Caco-2 (cell line): ENCODE measurements around the gene GTF2A1. TPM values are rescaled to one million over a fixed set of nuclear protein-coding genes. Genes with fewer than 3 reads are reported as not detected.
"Not testable (repeated sequence)": the region's sequence is repeated elsewhere in the genome, so short reads cannot be mapped to it uniquely, and the experiment has no call there.

Source experiments
- BruUV-seq: library from RNA; stranded (reverse); fragments of 400-500 nt; replicated peaks from 2 replicates; lab custom pipeline; 2021; lab: Mats Ljungman, UMichigan
- CTCF ChIA-PET: fragments of 300-600 bp; sonication (Branson Sonifier 250); formaldehyde crosslinking; loops from one replicate; lab custom pipeline; 2022; ENCODE audit warnings: antibody characterized with exemption; lab: Charles Lee
- POLR2A ChIA-PET: fragments of 300-600 bp; sonication (Branson Sonifier 250); formaldehyde crosslinking; loops from one replicate; lab custom pipeline; 2022; ENCODE audit warnings: antibody characterized with exemption; lab: Charles Lee
- DNase-seq, 2 experiments: peaks; one replicate each; pipeline versions ENCODE4 v3.0.0 to v3.0.0-alpha.2; 2020 to 2022
- H3K27me3 ChIP-seq: replicated peaks from 2 replicates; pipeline ENCODE4 v1.6.0; 2011; ENCODE audit warnings: low read length; ENCODE audit not compliant: control insufficient read depth, insufficient read depth
- H3K36me3 ChIP-seq: 2 replicates; pipeline ENCODE4 v1.5.1; 2011; ENCODE audit warnings: low read length; ENCODE audit not compliant: control insufficient read depth, insufficient read depth
- H3K4me1 ChIP-seq: fragments of 250-450 bp; sonication (Bioruptor Pico); 2 replicates; pipeline ENCODE4 v1.5.1; 2020; ENCODE audit warnings: mild to moderate bottlenecking
- H3K4me3 ChIP-seq: 2 replicates; pipeline ENCODE4 v1.5.1; 2011; ENCODE audit warnings: low read depth, mild to moderate bottlenecking, control low read depth, low read length
- H3K9me3 ChIP-seq: fragments of 250-450 bp; sonication (Bioruptor Pico); 2 replicates; pipeline ENCODE4 v1.5.1; 2020; ENCODE audit warnings: mild to moderate bottlenecking, moderate library complexity
- H3K27ac Mint-ChIP-seq: one replicate; pipeline ENCODE4 v1.8.0; 2022; ENCODE audit warnings: mixed read lengths; ENCODE audit not compliant: unreplicated experiment
- H3K27me3 Mint-ChIP-seq: one replicate; pipeline ENCODE4 v1.8.0; 2022; ENCODE audit warnings: mixed read lengths; ENCODE audit not compliant: insufficient read depth, unreplicated experiment
- H3K36me3 Mint-ChIP-seq: one replicate; pipeline ENCODE4 v1.8.0; 2022; ENCODE audit warnings: mild to moderate bottlenecking, mixed read lengths; ENCODE audit not compliant: insufficient read depth, unreplicated experiment
- H3K4me1 Mint-ChIP-seq: one replicate; pipeline ENCODE4 v1.8.0; 2022; ENCODE audit warnings: low read depth, mixed read lengths; ENCODE audit not compliant: unreplicated experiment
- H3K4me3 Mint-ChIP-seq: one replicate; pipeline ENCODE4 v1.8.0; 2022; ENCODE audit warnings: mild to moderate bottlenecking, moderate library complexity, mixed read lengths; ENCODE audit not compliant: unreplicated experiment
- H3K9me3 Mint-ChIP-seq: one replicate; pipeline ENCODE4 v1.8.0; 2022; ENCODE audit warnings: mixed read lengths; ENCODE audit not compliant: unreplicated experiment
- intact Hi-C: fragments of 100-400 bp; cut with micrococcal nuclease; formaldehyde crosslinking; loops from one replicate; pipeline ENCODE4 v1.10.0; 2022; ENCODE audit not compliant: unreplicated experiment
- total RNA-seq: library from RNA; stranded (reverse); gene quantifications from 2 replicates; pipeline ENCODE4 v1.2.3, GENCODE V29; 2022
- TF ChIP-seq, protein P1 (sequence below), 2 experiments: fragments of 200-600 bp in 1 of 2; IDR thresholded peaks; 1 replicate in 1 of 2; 2 replicates in 1 of 2; pipeline versions ENCODE4 v1.5.1 to v1.8.0; 2011 to 2022; ENCODE audit warnings: antibody characterized with exemption in 1 of 2, control low read depth in 1 of 2, inconsistent platforms in 1 of 2, low read depth in 1 of 2, low read length in 1 of 2, mild to moderate bottlenecking in 1 of 2, moderate library complexity in 1 of 2; ENCODE audit not compliant: insufficient read depth in 1 of 2, severe bottlenecking in 1 of 2, unreplicated experiment in 1 of 2

Gene GTF2A1
- total RNA-seq, 1 experiment from 2014 or later = 42.7 TPM

DNA sequence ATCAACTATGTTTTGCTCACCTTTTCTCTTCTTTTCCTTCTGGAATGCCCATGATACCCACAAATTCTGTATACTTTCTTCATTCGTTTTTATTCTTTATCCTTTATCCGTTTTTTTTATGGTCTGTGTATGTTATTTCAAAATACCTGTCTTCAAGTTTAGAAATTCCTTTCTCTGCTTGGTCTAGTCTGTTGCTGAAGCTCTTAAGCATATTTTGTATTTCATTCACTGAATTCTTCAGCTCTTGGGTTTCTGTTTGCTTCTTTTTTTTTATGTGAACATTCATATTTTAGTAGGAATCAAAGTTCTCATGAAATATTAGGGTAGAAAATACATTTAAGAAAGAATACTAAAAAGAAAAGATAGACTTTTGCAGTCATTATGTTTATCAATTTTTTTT lies 22.7 kb upstream of the GTF2A1 start:
- Mint-ChIP-seq H3K27ac (no peak overlapping the region), H3K36me3 (no peaks in the 10 kb centered on the region), H3K4me1 (no peaks in the 10 kb centered on the region), H3K27me3 (no peaks in the 10 kb centered on the region), H3K9me3 (peaks cover 14% of the 10 kb centered on the region), H3K4me3 (no peak overlapping the region)
- no TSS peak for BruUV-seq
- TF ChIP-seq, protein P1, sequence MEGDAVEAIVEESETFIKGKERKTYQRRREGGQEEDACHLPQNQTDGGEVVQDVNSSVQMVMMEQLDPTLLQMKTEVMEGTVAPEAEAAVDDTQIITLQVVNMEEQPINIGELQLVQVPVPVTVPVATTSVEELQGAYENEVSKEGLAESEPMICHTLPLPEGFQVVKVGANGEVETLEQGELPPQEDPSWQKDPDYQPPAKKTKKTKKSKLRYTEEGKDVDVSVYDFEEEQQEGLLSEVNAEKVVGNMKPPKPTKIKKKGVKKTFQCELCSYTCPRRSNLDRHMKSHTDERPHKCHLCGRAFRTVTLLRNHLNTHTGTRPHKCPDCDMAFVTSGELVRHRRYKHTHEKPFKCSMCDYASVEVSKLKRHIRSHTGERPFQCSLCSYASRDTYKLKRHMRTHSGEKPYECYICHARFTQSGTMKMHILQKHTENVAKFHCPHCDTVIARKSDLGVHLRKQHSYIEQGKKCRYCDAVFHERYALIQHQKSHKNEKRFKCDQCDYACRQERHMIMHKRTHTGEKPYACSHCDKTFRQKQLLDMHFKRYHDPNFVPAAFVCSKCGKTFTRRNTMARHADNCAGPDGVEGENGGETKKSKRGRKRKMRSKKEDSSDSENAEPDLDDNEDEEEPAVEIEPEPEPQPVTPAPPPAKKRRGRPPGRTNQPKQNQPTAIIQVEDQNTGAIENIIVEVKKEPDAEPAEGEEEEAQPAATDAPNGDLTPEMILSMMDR (IDR thresholded peaks at IDR 0.05; ENCODE audit: insufficient read depth in 1 of 2, low read depth in 1 of 2, low read length in 1 of 2, severe bottlenecking in 1 of 2, unreplicated experiment in 1 of 2) = no peak
- no peak for DNase-seq
- no peaks in the 10 kb centered on the region for H3K36me3 ChIP-seq
- intact Hi-C loops = no loop called here
- CTCF ChIA-PET = interaction anchor here (0.6 kb wide), 1 partner anchor 217 kb away, joined by 3 read pairs; no protein-coding TSS in a partner anchor
- no peak overlapping the region for H3K4me3 ChIP-seq
- POLR2A ChIA-PET = no interaction called here
- H3K9me3 ChIP-seq = 0 out of 2 replicates have a peak, but pooled peaks cover 7% of the 10 kb centered on the region
- H3K4me1 ChIP-seq = no peaks in the 10 kb centered on the region
- H3K27me3 ChIP-seq = no peaks in the 10 kb centered on the region

DNA sequence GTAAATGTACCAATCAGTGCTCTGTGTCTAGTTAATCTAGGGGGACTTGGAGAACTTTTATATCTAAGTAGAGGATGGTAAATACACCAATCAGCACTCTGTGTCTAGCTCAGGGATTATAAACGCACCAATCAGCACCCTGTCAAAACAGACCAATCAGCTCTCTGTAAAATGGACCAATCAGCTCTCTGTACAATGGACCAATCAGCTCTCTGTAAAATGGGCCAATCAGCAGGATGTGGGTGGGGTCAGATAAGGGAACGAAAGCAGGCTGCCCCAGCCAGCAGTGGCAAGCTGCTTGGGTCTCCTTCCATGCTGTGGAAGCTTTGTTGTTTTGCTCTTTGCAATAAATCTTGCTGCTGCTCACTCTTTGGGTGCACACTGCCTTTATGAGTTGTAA lies 16.1 kb upstream of the GTF2A1 start:
- DNase-seq, H3K4me3 ChIP-seq, H3K27me3 ChIP-seq, H3K36me3 Mint-ChIP-seq, POLR2A ChIA-PET, H3K4me1 Mint-ChIP-seq, H3K9me3 Mint-ChIP-seq, H3K27ac Mint-ChIP-seq, H3K4me1 ChIP-seq, intact Hi-C loops, CTCF ChIA-PET, H3K9me3 ChIP-seq, H3K4me3 Mint-ChIP-seq, H3K27me3 Mint-ChIP-seq, BruUV-seq, H3K36me3 ChIP-seq: not testable (repeated sequence)

DNA sequence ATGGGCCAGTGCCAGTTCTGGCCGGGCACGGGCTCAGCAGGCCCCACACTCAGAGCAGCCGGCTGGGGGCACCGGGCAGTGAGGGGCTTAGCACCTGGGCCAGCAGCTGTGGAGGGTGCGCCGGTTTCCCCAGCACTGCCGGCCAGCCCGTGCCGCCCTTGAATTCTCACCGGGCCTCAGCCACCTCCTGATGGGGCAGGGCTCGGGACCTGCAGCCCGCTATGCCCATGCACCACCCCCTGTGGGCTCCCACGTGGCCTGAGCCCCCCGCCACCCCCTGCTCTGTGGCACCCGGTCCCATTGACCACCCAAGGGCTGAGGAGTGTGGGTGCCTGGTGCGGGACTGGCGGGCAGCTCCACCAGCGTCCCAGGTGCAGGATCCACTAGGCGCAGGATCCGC lies 15.4 kb upstream of the GTF2A1 start:
- Mint-ChIP-seq H3K4me1 (no peaks in the 10 kb centered on the region), H3K27me3 (no peaks in the 10 kb centered on the region), H3K36me3 (no peaks in the 10 kb centered on the region), H3K9me3 (no peaks in the 10 kb centered on the region), H3K4me3 (no peak overlapping the region), H3K27ac (no peak overlapping the region)
- no peak for DNase-seq
- H3K36me3 ChIP-seq = no peaks in the 10 kb centered on the region
- H3K9me3 ChIP-seq = no peaks in the 10 kb centered on the region
- ChIA-PET CTCF (no interaction called here), POLR2A (no interaction called here)
- TF ChIP-seq, protein P1 (IDR thresholded peaks at IDR 0.05; ENCODE audit: insufficient read depth in 1 of 2, low read depth in 1 of 2, low read length in 1 of 2, severe bottlenecking in 1 of 2, unreplicated experiment in 1 of 2) = no peak
- intact Hi-C loops = no loop called here
- H3K4me3 ChIP-seq = no peak overlapping the region
- H3K27me3 ChIP-seq = no peaks in the 10 kb centered on the region
- H3K4me1 ChIP-seq = no peaks in the 10 kb centered on the region
- no TSS peak for BruUV-seq

GRCh38 chr14:81235096-81235495 lies 14.3 kb upstream of the GTF2A1 start:
- TF ChIP-seq, protein P1 (IDR thresholded peaks at IDR 0.05; ENCODE audit: insufficient read depth in 1 of 2, low read depth in 1 of 2, low read length in 1 of 2, severe bottlenecking in 1 of 2, unreplicated experiment in 1 of 2) = no peak
- H3K36me3 Mint-ChIP-seq = no peaks in the 10 kb centered on the region
- H3K4me1 Mint-ChIP-seq = no peaks in the 10 kb centered on the region
- no peaks in the 10 kb centered on the region for H3K27me3 Mint-ChIP-seq
- Histone ChIP-seq H3K36me3 (no peaks in the 10 kb centered on the region), H3K27me3 (no peaks in the 10 kb centered on the region), H3K9me3 (no peaks in the 10 kb centered on the region), H3K4me3 (no peak overlapping the region), H3K4me1 (no peaks in the 10 kb centered on the region)
- H3K27ac Mint-ChIP-seq = no peak overlapping the region
- CTCF ChIA-PET = no interaction called here
- no peak for DNase-seq
- BruUV-seq = no TSS peak
- peaks cover 6% of the 10 kb centered on the region for H3K9me3 Mint-ChIP-seq
- POLR2A ChIA-PET = no interaction called here
- H3K4me3 Mint-ChIP-seq = no peak overlapping the region
- intact Hi-C loops = no loop called here
